Measurements from ENCODE around the gene TNRC6C.
"Not testable (repeated sequence)": the region's sequence is repeated elsewhere in the genome, so short reads cannot be mapped to it uniquely, and the experiment has no call there.

The TNRC6C gene

GRCh38 chr17:78049609-78050008 is 91.1 kb downstream of the TNRC6C start:
- DNase-seq: no peak

GRCh38 chr17:78051186-78051972 is 92.9 kb downstream of the TNRC6C start:
- no peak for DNase-seq

- DNase-seq: no peak
Observed at GRCh38 chr17:78053777-78054468, 95.4 kb downstream of the TNRC6C start.

- DNase-seq: no peak
Observed at GRCh38 chr17:78057113-78057740, 98.7 kb downstream of the TNRC6C start.

GRCh38 chr17:78058001-78058400 is 99.5 kb downstream of the TNRC6C start:
- no peak for DNase-seq

- no peak for DNase-seq
Observed at GRCh38 chr17:78058581-78058980, 100.1 kb downstream of the TNRC6C start.

- no peak for DNase-seq
Observed at GRCh38 chr17:78062596-78062995, 104.1 kb downstream of the TNRC6C start.

GRCh38 chr17:78063489-78063888 is 105.0 kb downstream of the TNRC6C start:
- no peak for DNase-seq

GRCh38 chr17:78064708-78065107 is 106.2 kb downstream of the TNRC6C start:
- DNase-seq: no peak

- DNase-seq: not testable (repeated sequence)
Observed at GRCh38 chr17:78066976-78067375, 108.5 kb downstream of the TNRC6C start.

GRCh38 chr17:78069695-78070094 is 111.2 kb downstream of the TNRC6C start:
- DNase-seq: no peak

- no peak for DNase-seq
Observed at GRCh38 chr17:78072961-78073360, 114.5 kb downstream of the TNRC6C start.

- DNase-seq: no peak
Observed at GRCh38 chr17:78075011-78075410, 116.5 kb downstream of the TNRC6C start.

GRCh38 chr17:78075545-78075944 is 117.0 kb downstream of the TNRC6C start:
- no peak for DNase-seq

GRCh38 chr17:78079253-78079652 is 120.8 kb downstream of the TNRC6C start:
- DNase-seq: no peak

GRCh38 chr17:78081551-78081950 is 123.0 kb downstream of the TNRC6C start:
- DNase-seq: no peak

GRCh38 chr17:78082355-78082872 is 123.9 kb downstream of the TNRC6C start:
- not testable (repeated sequence) for DNase-seq

GRCh38 chr17:78082988-78083387 is 124.5 kb downstream of the TNRC6C start:
- no peak for DNase-seq

GRCh38 chr17:78086740-78087139 is 128.2 kb downstream of the TNRC6C start:
- DNase-seq: no peak

GRCh38 chr17:78088529-78088928 is 130.0 kb downstream of the TNRC6C start:
- no peak for DNase-seq

- no peak for DNase-seq
Observed at GRCh38 chr17:78089576-78090281, 131.2 kb downstream of the TNRC6C start.

GRCh38 chr17:78092794-78093324 is 134.4 kb downstream of the TNRC6C start:
- no peak for DNase-seq

GRCh38 chr17:78095035-78095434 is 136.5 kb downstream of the TNRC6C start:
- no peak for DNase-seq
